ENCODE results near the gene ZNF714. TPM values are rescaled to one million over a fixed set of nuclear protein-coding genes. Genes with fewer than 3 reads are reported as not detected.

The ZNF714 gene
- total RNA-seq, 4 donors from 2014 or later = 8.2 to 15.4 (median 10.2) TPM

DNA sequence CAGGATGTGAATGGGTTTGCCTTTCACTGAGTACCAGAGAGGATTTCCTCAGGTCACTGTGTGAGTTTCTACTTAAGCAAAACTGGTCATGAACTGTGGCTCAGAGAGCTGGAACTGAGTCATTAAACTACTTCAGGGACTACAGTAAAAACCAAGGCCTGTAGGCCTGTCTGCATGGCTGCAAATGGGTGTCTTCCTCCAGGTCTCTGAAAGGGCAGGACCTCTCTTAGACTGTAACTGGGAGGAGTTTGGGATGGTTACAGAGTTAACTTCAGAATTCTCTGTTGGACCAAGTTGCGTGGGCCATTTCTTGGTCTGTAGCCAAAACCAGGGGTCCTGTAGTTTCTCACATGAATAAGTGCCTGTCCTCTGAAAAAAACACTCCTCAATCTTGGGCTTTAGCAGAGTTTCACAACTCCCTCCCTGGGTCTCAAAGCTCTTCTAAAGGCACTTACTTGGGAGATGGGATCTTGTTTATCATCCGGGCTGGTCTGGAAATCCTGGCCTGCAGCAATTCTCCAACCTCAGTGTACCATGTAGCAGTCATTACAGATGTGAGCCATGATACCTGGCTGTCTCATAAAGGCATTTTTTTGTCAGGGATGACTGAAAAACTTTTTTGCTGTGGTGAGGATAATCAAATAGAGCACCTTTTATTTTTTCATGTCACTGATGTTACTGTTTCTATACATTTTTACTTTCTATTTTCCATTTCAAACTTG is 19.7 kb downstream of the ZNF714 start:
- TF ChIP-seq POLR2AphosphoS5 (IDR thresholded peaks at IDR 0.05) = no peak
- TF ChIP-seq, protein P1, sequence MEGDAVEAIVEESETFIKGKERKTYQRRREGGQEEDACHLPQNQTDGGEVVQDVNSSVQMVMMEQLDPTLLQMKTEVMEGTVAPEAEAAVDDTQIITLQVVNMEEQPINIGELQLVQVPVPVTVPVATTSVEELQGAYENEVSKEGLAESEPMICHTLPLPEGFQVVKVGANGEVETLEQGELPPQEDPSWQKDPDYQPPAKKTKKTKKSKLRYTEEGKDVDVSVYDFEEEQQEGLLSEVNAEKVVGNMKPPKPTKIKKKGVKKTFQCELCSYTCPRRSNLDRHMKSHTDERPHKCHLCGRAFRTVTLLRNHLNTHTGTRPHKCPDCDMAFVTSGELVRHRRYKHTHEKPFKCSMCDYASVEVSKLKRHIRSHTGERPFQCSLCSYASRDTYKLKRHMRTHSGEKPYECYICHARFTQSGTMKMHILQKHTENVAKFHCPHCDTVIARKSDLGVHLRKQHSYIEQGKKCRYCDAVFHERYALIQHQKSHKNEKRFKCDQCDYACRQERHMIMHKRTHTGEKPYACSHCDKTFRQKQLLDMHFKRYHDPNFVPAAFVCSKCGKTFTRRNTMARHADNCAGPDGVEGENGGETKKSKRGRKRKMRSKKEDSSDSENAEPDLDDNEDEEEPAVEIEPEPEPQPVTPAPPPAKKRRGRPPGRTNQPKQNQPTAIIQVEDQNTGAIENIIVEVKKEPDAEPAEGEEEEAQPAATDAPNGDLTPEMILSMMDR (IDR thresholded peaks at IDR 0.05) = no peak
- TF ChIP-seq EP300 (IDR thresholded peaks at IDR 0.05) = no peak
- no peak for TF ChIP-seq POLR2A (IDR thresholded peaks at IDR 0.05)
- 85% methylated on average over 2 of the region's 2 CpGs for WGBS
- DNase-seq (ENCODE audit: low spot score in 2 of 2) = no peak
- Histone ChIP-seq H3K4me3 (no peak overlapping the region), H3K27ac (no peak overlapping the region), H3K27me3 (no peaks in the 10 kb centered on the region), H3K9me3 (no peaks in the 10 kb centered on the region), H3K36me3 (peaks cover 24% of the 10 kb centered on the region), H3K4me1 (no peaks in the 10 kb centered on the region)

DNA sequence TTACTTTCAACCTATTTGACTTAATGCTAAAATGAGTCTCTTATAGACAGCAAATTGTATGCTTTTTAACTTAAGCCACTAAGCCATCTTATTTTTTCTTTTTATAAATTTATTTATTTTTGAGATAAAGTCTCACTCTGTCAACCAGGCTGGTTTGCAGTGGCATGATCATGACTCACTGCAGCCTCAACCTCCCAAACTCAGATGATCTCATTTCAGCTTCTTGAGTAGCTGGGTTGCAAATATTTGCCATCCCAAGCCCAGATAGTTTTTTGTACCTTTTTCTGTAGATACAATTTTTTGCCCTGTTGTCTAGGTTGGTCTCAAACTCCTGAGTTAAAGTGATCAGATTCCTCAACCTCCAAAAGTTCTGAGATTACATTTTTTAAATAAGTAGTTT is 27.1 kb downstream of the ZNF714 start:
- DNase-seq (ENCODE audit: low spot score in 2 of 2) = no peak
- peaks cover 5% of the 10 kb centered on the region for H3K9me3 ChIP-seq
- H3K4me1 ChIP-seq = no peaks in the 10 kb centered on the region
- no peak overlapping the region for H3K27ac ChIP-seq
- H3K4me3 ChIP-seq = no peak overlapping the region
- peaks cover 41% of the 10 kb centered on the region for H3K36me3 ChIP-seq
- TF ChIP-seq, protein P1 (IDR thresholded peaks at IDR 0.05) = no peak
- no peak for TF ChIP-seq POLR2A (IDR thresholded peaks at IDR 0.05)
- no peak for TF ChIP-seq POLR2AphosphoS5 (IDR thresholded peaks at IDR 0.05)
- TF ChIP-seq EP300 (IDR thresholded peaks at IDR 0.05) = no peak
- no peaks in the 10 kb centered on the region for H3K27me3 ChIP-seq

DNA sequence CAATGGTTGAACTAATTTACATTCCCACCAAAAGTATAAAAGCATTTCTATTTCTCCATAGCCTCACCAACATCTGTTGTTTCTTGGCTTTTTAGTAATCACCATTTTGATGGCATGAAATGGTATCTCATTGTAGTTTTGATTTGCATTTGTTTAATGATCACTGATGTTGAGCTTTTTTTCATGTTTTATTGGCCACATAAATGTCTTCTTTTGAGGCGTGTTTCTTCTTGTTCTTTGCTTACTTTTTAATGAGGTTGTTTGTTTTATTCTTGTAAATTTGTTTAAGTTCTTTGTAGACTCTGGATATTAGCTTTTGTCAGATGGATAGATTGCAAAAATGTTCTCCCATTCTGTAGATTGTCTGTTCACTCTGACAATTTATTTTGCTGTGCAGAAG is 28.2 kb downstream of the ZNF714 start:
- no peaks in the 10 kb centered on the region for H3K4me1 ChIP-seq
- no peak for TF ChIP-seq EP300 (IDR thresholded peaks at IDR 0.05)
- TF ChIP-seq, protein P1 (IDR thresholded peaks at IDR 0.05) = no peak
- TF ChIP-seq POLR2AphosphoS5 (IDR thresholded peaks at IDR 0.05) = no peak
- TF ChIP-seq POLR2A (IDR thresholded peaks at IDR 0.05) = no peak
- H3K27ac ChIP-seq = no peak overlapping the region
- H3K36me3 ChIP-seq = peaks cover 37% of the 10 kb centered on the region
- H3K27me3 ChIP-seq = no peaks in the 10 kb centered on the region
- no peak overlapping the region for H3K4me3 ChIP-seq
- 94% methylated on average over 1 of the region's 1 CpG for whole genome bisulfite sequencing
- DNase-seq (ENCODE audit: low spot score in 2 of 2) = no peak
- H3K9me3 ChIP-seq = peaks cover 5% of the 10 kb centered on the region

DNA sequence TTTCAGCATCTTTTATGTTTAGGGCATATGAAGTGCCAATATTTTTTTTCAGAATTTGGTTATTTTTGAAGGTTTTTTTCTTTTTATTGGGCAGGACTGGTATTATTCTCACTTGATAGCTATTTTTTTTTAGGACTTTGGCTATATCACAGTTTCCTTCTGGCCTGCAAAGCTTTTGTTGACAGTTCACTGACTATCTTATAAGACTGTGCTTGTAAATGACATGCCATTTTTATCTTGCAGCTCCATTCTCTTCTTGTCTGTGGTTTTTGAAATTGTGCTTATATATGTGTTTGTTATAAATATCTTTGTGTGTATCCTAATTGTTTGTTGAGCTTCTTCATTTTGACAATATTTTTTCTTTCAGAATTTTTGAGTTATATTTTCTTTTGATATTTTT is 33.4 kb downstream of the ZNF714 start:
- Histone ChIP-seq H3K9me3 (peaks cover 5% of the 10 kb centered on the region), H3K4me3 (no peak overlapping the region), H3K4me1 (no peaks in the 10 kb centered on the region), H3K27ac (no peak overlapping the region), H3K36me3 (peaks cover 29% of the 10 kb centered on the region), H3K27me3 (no peaks in the 10 kb centered on the region)
- TF ChIP-seq POLR2AphosphoS5 (IDR thresholded peaks at IDR 0.05) (no peak), EP300 (IDR thresholded peaks at IDR 0.05) (no peak), POLR2A (IDR thresholded peaks at IDR 0.05) (no peak)
- TF ChIP-seq, protein P1 (IDR thresholded peaks at IDR 0.05) = no peak
- DNase-seq (ENCODE audit: low spot score in 2 of 2) = no peak

DNA sequence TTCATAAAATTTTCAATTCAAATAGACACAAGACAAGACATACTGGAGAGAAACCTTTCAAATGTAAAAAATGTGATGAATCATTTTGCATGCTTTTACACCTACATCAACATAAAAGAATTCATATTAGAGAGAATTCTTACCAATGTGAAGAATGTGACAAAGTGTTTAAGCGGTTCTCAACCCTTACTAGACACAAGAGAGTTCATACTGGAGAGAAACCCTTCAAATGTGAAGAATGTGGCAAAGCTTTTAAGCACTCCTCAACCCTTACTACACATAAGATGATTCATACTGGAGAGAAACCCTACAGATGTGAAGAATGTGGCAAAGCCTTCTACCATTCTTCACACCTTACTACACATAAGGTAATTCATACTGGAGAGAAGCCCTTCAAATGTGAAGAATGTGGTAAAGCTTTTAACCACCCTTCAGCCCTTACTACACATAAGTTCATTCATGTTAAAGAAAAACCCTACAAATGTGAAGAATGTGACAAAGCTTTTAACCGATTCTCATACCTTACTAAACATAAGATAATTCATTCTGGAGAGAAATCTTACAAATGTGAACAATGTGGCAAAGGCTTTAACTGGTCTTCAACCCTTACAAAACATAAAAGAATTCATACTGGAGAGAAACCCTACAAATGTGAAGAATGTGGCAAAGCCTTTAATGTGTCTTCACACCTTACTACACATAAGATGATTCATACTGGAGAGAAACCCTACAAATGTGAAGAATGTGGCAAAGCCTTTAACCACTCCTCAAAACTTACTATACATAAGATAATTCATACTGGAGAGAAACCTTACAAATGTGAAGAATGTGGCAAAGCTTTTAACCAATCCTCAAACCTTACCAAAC is 35.3 kb downstream of the ZNF714 start:
- no peak for DNase-seq (ENCODE audit: low spot score in 2 of 2)
- WGBS = 88% methylated on average over 2 of the region's 2 CpGs
- H3K27me3 ChIP-seq = no peaks in the 10 kb centered on the region
- H3K27ac ChIP-seq = no peak overlapping the region
- no peak overlapping the region for H3K4me3 ChIP-seq
- TF ChIP-seq POLR2A (IDR thresholded peaks at IDR 0.05) (no peak), EP300 (IDR thresholded peaks at IDR 0.05) (no peak), POLR2AphosphoS5 (IDR thresholded peaks at IDR 0.05) (no peak)
- TF ChIP-seq, protein P1 (IDR thresholded peaks at IDR 0.05) = no peak
- peaks cover 2% of the 10 kb centered on the region for H3K9me3 ChIP-seq
- no peaks in the 10 kb centered on the region for H3K4me1 ChIP-seq
- H3K36me3 ChIP-seq = peaks cover 25% of the 10 kb centered on the region

All from suprapubic skin (tissue), 4 donors.